ENCODE measurements around the gene ZNF280C.

GRCh38 chrX:130174937-130175336 is 93.8 kb downstream of the ZNF280C start:
- no peak for TF ChIP-seq SP1 (IDR thresholded peaks at IDR 0.05)
- TF ChIP-seq L3MBTL2 (conservative IDR thresholded peaks at IDR 0.05), result no peak
- TF ChIP-seq BHLHE40 (IDR thresholded peaks at IDR 0.05; ENCODE audit: borderline replicate concordance), result no peak
- no peak for TF ChIP-seq FOXA1 (IDR thresholded peaks at IDR 0.05)
- no peak for TF ChIP-seq NFRKB (IDR thresholded peaks at IDR 0.05)
- TF ChIP-seq SUZ12 (IDR thresholded peaks at IDR 0.05), result no peak
